Subcutaneous abdominal adipose tissue (tissue), 5 donors: Measurements from ENCODE around the gene FOXM1.
"Not testable (repeated sequence)": the region's sequence is repeated elsewhere in the genome, so short reads cannot be mapped to it uniquely, and the experiment has no call there.

Experiments
- H3K27ac ChIP-seq: one replicate; pipeline ENCODE4 v1.7.0; 2013; ENCODE audit warnings: low read depth, mild to moderate bottlenecking, inconsistent platforms, low read length, moderate library complexity
- H3K27me3 ChIP-seq, 5 donors: one replicate each; pipeline ENCODE4 v1.7.0; 2013; ENCODE audit warnings: low read length in 5 of 5, inconsistent platforms in 1 of 5; ENCODE audit not compliant: control insufficient read depth in 5 of 5, insufficient read depth in 4 of 5
- H3K36me3 ChIP-seq, 5 donors: one replicate each; pipeline ENCODE4 v1.7.0; 2013; ENCODE audit warnings: low read length in 5 of 5; ENCODE audit not compliant: control insufficient read depth in 5 of 5, insufficient read depth in 5 of 5
- H3K4me1 ChIP-seq, 5 donors: one replicate each; pipeline ENCODE4 v1.7.0; 2013; ENCODE audit warnings: low read length in 5 of 5, mild to moderate bottlenecking in 3 of 5, moderate library complexity in 1 of 5; ENCODE audit not compliant: control insufficient read depth in 5 of 5, insufficient read depth in 5 of 5
- H3K4me3 ChIP-seq, 5 donors: one replicate each; pipeline ENCODE4 v1.7.0; 2013; ENCODE audit warnings: low read length in 5 of 5, low read depth in 1 of 5
- H3K9ac ChIP-seq, 5 donors: one replicate each; pipeline ENCODE4 v1.7.0; 2013; ENCODE audit warnings: low read length in 5 of 5, mild to moderate bottlenecking in 4 of 5, moderate library complexity in 3 of 5
- H3K9me3 ChIP-seq, 5 donors: one replicate each; pipeline ENCODE4 v1.7.0; 2013; ENCODE audit warnings: low read length in 5 of 5; ENCODE audit not compliant: control insufficient read depth in 5 of 5
- donor health status: healthy.
- donor health status: healthy.
- donor health status: healthy.
- donor health status: healthy.
- donor health status: healthy.

The FOXM1 gene

DNA sequence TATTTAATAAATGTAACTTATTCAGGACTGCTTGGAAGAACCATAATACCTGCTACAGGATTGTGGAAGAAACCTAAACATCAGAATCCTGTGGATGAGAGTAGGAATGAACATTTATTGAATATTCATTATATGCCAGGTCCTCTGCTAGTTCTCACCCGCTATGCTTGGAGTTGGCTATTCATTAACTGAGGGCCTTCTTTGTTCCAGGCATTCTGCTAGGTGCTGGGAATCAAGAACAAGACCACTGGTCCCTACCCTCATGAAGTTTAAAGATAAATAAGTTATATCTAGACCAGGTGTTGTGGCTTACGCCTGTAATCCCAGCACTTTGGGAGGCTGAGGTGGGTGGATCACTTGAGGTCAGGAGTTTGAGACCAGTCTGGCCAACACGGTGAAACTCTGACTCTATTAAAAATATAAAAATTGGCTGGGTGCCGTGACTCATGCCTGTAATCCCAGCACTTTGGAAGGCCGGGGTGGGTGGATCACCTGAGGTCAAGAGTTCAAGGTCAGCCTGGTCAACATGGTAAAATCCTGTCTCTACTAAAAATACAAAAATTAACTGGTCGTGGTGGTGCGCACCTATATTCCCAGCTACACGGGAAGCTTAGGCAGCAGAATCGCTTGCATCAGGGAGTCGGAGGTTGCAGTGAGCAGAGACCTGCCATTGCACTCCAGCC lies 9.9 kb upstream of the FOXM1 start:
- H3K36me3 ChIP-seq = peaks cover 0 to 4% (median 0%) of the 10 kb centered on the region in 5 donors
- H3K4me3 ChIP-seq = no peak overlapping the region
- H3K27ac ChIP-seq = no peak overlapping the region
- no peaks in the 10 kb centered on the region for H3K27me3 ChIP-seq
- no peaks in the 10 kb centered on the region for H3K9me3 ChIP-seq
- peaks cover 0 to 13% (median 12%) of the 10 kb centered on the region in 5 donors for H3K4me1 ChIP-seq
- H3K9ac ChIP-seq = no peak overlapping the region

- Histone ChIP-seq H3K4me1 (no peaks in the 10 kb centered on the region), H3K36me3 (peaks cover 0 to 4% (median 0%) of the 10 kb centered on the region in 5 donors), H3K27ac (no peak overlapping the region), H3K9me3 (no peaks in the 10 kb centered on the region), H3K9ac (no peak overlapping the region), H3K4me3 (no peak overlapping the region), H3K27me3 (no peaks in the 10 kb centered on the region)
Measured at GRCh38 chr12:2884810-2885209, 7.8 kb upstream of the FOXM1 start.

DNA sequence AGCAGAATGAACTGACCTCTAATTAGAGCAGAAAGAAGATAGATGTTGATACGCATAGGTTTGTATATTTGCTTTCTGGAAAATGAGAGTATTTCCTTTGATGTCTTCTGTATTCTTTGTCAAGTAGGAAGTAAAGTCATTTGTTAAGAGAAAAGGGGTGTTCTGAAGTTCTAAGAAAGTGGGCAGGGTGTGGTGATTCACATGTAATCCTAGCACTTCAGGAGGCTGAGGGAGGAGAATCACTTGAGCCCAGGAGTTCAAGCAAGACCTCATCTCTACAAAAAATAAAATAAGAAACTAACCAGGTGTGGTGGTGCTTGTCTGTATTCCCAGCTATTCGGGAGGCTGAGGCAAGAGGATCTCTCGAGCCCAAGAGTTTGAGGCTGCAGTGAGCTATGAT lies 2.9 kb upstream of the FOXM1 start:
- H3K27me3 ChIP-seq = no peaks in the 10 kb centered on the region
- no peak overlapping the region for H3K27ac ChIP-seq
- no peaks in the 10 kb centered on the region for H3K9me3 ChIP-seq
- peaks cover 2 to 20% (median 19%) of the 10 kb centered on the region in 5 donors for H3K4me1 ChIP-seq
- H3K9ac ChIP-seq = no peak overlapping the region
- H3K36me3 ChIP-seq = no peaks in the 10 kb centered on the region
- H3K4me3 ChIP-seq = no peak overlapping the region

DNA sequence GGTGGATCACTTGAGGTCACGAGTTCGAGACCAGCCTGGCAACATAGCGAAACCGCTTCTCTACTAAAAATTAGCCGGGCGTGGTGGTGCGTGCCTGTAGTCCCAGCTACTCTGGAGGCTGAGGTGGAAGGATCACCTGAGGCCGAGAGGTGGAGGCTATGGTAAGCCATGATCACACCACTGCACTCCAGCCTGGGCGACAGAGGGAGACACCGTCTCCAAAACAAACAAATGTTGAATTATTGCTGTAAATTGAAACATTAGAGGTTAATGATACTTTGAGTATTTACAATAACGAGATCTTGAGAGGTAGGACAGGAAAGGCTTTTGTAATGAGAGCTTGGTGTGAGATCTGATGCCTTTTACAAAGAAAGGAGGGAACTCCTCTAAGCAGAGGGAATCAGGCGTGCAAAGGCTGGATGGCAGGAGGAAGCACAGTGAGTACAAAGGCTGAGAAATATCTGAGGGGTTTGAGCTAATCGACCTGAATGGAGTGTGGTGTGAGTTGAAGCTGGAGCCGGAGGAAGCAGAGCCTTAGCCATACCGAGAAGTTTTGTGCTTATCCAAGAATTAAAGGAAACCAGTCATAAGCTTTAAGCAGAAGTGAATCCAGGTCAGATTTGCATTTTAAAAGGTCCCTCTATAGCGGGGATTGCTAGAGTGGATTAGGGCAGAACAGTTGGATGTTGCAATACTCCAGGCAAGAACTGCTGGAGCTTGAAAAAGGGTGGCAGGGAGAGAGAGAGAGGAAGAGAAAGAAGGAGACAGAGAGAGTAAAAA lies 1.2 kb upstream of the FOXM1 start:
- Histone ChIP-seq H3K27me3 (no peaks in the 10 kb centered on the region), H3K4me3 (peak overlapping the region; percentile 74 to 97 (median 91)), H3K9me3 (no peaks in the 10 kb centered on the region), H3K36me3 (no peaks in the 10 kb centered on the region), H3K9ac (peak overlapping the region in 4 of 5 donors; percentile 7 to 98 (median 91)), H3K4me1 (peaks cover 2 to 20% (median 19%) of the 10 kb centered on the region in 5 donors), H3K27ac (peak overlapping the region; percentile 79)

DNA sequence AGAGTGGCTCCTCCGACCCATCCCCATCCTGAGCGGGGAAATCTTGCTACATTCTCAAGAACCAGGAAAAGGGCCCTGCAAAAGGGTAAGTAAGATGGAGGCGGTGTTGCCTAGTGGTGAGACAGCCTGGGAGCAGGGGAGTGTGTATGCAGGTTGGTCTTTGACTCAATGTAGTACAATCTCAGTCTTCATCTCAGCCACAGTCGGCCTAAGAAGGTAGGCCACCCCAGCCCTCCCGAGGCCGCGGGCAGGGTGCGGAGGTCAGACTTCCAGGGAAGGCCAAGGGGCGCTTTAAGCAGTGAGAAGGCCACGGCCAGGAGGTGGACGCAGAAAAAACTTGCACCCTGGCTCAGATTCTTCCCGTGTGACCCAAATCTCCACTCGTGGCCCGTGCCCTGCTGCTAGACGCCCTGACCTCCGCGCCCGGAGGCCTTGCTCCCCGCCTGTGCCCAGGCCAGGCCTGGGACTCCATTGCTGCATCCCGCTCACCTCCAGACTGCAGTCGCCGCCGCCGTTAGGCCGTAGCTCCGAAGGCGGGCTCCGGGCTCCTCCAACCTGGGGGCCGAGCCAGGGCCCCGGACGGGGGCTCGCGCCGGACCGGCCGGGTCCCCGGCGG lies 435 bp downstream of the FOXM1 start:
- Histone ChIP-seq H3K36me3 (no peaks in the 10 kb centered on the region), H3K27ac (no peak overlapping the region), H3K4me3 (peak overlapping the region; percentile 19 to 93 (median 74)), H3K9me3 (no peaks in the 10 kb centered on the region), H3K4me1 (peaks cover 2 to 20% (median 19%) of the 10 kb centered on the region in 5 donors), H3K9ac (peak overlapping the region in 4 of 5 donors; percentile 27 to 62 (median 50)), H3K27me3 (no peaks in the 10 kb centered on the region)

DNA sequence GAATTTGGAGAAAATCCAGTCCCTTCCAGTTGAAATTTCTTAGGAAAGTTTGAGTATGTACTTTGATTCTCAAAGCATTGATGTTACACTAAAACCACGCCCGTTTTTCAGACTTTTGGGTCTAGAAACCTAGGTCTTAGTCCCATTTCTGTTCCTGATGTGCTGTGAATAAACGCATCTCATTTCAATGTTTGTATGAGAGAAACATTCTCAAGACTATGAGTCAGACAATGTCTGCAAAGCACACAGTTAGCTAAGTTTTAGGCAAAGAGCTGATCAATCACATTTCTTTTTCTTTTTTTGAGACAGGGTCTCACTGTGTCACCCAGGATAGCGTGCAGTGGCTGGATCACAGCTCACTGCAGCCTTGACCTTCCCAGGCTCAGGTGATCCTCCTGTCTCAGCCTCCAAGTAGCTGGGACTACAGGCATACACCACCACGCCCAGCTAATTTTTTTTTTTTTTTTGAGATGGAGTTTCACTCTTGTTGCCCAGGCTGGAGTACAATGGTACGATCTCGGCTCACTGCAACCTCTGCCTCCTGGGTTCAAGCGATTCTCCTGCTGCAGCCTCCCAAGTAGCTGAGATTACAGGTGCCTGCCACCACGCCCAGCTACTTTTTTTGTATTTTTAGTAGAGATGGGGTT lies 7.9 kb downstream of the FOXM1 start:
- H3K27me3 ChIP-seq, H3K27ac ChIP-seq, H3K4me3 ChIP-seq, H3K9me3 ChIP-seq, H3K4me1 ChIP-seq, H3K9ac ChIP-seq, H3K36me3 ChIP-seq: not testable (repeated sequence)

DNA sequence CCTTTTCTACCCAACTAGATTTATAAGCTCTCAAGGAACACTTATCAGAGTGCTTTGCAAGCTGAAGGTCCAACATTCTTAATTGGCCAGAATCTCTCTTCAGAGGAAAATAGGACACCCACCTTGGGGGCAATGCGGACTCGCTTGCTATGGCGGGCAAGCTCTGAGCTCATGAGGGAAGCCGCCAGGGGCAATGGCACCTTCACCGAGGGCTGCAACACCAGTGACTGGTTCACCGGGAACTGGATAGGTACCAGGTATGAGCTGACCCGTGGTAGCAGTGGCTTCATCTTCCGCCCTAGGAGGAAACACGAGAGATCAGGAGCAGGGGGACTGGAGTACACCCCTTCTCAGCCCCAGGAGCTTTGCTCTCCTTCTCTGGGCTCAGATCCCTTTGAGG lies 12.8 kb downstream of the FOXM1 start:
- Histone ChIP-seq H3K4me3 (no peak overlapping the region), H3K36me3 (peaks cover 0 to 5% (median 3%) of the 10 kb centered on the region in 5 donors), H3K9me3 (no peaks in the 10 kb centered on the region), H3K4me1 (no peaks in the 10 kb centered on the region), H3K27ac (no peak overlapping the region), H3K27me3 (no peaks in the 10 kb centered on the region), H3K9ac (no peak overlapping the region)

DNA sequence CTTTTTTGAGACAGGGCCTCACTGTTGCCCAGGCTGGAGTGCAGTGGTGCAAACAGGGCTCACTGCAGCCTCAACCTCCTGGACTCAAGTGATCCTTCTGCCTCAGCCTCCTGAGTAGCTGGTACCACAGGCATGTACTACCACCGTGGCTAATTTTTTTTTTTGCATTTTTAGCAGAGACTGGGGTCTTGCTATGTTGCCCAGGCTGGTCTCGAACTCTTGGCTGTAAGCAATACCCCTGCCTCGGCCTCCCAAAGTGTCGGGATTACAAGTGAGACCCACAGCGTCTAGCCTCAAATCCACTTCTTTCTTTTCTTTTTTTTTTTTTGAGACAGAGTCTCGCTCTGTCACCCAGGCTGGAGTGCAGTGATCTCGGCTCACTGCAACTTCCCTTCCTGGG lies 13.6 kb downstream of the FOXM1 start:
- H3K9me3 ChIP-seq, H3K27me3 ChIP-seq, H3K4me3 ChIP-seq, H3K36me3 ChIP-seq, H3K4me1 ChIP-seq, H3K27ac ChIP-seq, H3K9ac ChIP-seq: not testable (repeated sequence)

- no peaks in the 10 kb centered on the region for H3K9me3 ChIP-seq
Measured at GRCh38 chr12:2862876-2863275, 14.1 kb downstream of the FOXM1 start.

GRCh38 chr12:2860170-2860569 lies 16.8 kb downstream of the FOXM1 start:
- H3K27ac ChIP-seq = no peak overlapping the region
- no peak overlapping the region for H3K4me3 ChIP-seq
- H3K36me3 ChIP-seq = peaks cover 3 to 15% (median 9%) of the 10 kb centered on the region in 5 donors
- H3K9me3 ChIP-seq = no peaks in the 10 kb centered on the region
- H3K9ac ChIP-seq = no peak overlapping the region
- no peaks in the 10 kb centered on the region for H3K4me1 ChIP-seq
- no peaks in the 10 kb centered on the region for H3K27me3 ChIP-seq

More at GRCh38 chr12:2862876-2863275, 14.1 kb downstream of the FOXM1 start:
- Histone ChIP-seq H3K4me3 (no peak overlapping the region), H3K36me3 (peaks cover 3 to 10% (median 5%) of the 10 kb centered on the region in 5 donors), H3K4me1 (no peaks in the 10 kb centered on the region), H3K9ac (no peak overlapping the region), H3K27ac (no peak overlapping the region), H3K27me3 (no peaks in the 10 kb centered on the region)
